HEK293T (cell line): Measurements from ENCODE around the gene HPS3.

Experiments
- BHLHE40 ChIP-seq: fragments of 450-650 bp; IDR thresholded peaks from 2 replicates; pipeline ENCODE4 v1.6.1; 2016; ENCODE audit warnings: mild to moderate bottlenecking, moderate library complexity, borderline replicate concordance
- CTBP1 ChIP-seq: fragments of 450-650 bp; IDR thresholded peaks from 2 replicates; pipeline ENCODE4 v1.6.1; 2016; ENCODE audit warnings: borderline replicate concordance
- ELF4 ChIP-seq: fragments of 450-650 bp; IDR thresholded peaks from 2 replicates; pipeline ENCODE4 v1.6.1; 2017; ENCODE audit warnings: antibody characterized with exemption
- FOXA1 ChIP-seq: fragments of 450-650 bp; IDR thresholded peaks from 2 replicates; pipeline ENCODE4 v1.6.1; 2016; ENCODE audit warnings: mild to moderate bottlenecking
- FOXK2 ChIP-seq: fragments of 450-650 bp; IDR thresholded peaks from 2 replicates; pipeline ENCODE4 v1.6.1; 2016; ENCODE audit warnings: mild to moderate bottlenecking
- FOXM1 ChIP-seq: fragments of 450-650 bp; IDR thresholded peaks from 2 replicates; pipeline ENCODE4 v1.6.1; 2017; ENCODE audit warnings: mild to moderate bottlenecking, borderline replicate concordance
- HDGF ChIP-seq: fragments of 450-650 bp; IDR thresholded peaks from 2 replicates; pipeline ENCODE4 v1.6.1; 2017; ENCODE audit warnings: antibody characterized with exemption, borderline replicate concordance
- NFRKB ChIP-seq: fragments of 450-650 bp; IDR thresholded peaks from 2 replicates; pipeline ENCODE4 v1.6.1; 2016; ENCODE audit warnings: mild to moderate bottlenecking, moderate library complexity
- SP1 ChIP-seq: fragments of 450-650 bp; IDR thresholded peaks from 2 replicates; pipeline ENCODE4 v1.6.1; 2017
- SUZ12 ChIP-seq: fragments of 450-650 bp; IDR thresholded peaks from 2 replicates; pipeline ENCODE4 v1.6.1; 2016; ENCODE audit warnings: mild to moderate bottlenecking
- TARDBP ChIP-seq: fragments of 450-650 bp; IDR thresholded peaks from 2 replicates; pipeline ENCODE4 v1.6.1; 2016
- TF ChIP-seq, protein P1 (sequence below): fragments of 450-650 bp; IDR thresholded peaks from 2 replicates; pipeline ENCODE4 v1.6.1; 2016

DNA sequence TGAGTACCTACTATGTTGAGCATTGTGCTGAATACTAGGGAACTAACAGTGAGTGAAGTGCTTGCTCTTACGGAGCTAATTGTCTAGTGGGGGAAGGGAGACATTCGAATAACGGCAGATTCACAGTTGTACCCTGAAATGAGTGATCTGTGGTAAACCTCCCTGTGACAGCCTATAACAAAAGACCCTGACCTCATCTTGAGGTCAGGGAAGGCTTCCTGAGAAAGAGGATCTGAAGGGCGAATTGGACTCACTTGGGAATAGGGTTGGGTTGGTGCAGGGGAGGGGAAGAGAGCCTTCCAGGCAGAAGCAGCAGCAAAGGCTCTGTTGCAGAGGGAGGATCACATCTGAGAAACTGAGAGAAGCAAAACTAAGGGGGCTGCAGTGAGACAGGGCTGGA lies 13.2 kb downstream of the HPS3 start:
- no peak for TF ChIP-seq FOXA1
- TF ChIP-seq BHLHE40, result no peak
- no peak for TF ChIP-seq HDGF
- TF ChIP-seq TARDBP, result no peak
- TF ChIP-seq FOXM1, result no peak
- TF ChIP-seq SUZ12, result no peak
- no peak for TF ChIP-seq NFRKB
- no peak for TF ChIP-seq SP1
- TF ChIP-seq ELF4, result no peak
- no peak for TF ChIP-seq FOXK2
- no peak for TF ChIP-seq CTBP1
- TF ChIP-seq, protein P1, sequence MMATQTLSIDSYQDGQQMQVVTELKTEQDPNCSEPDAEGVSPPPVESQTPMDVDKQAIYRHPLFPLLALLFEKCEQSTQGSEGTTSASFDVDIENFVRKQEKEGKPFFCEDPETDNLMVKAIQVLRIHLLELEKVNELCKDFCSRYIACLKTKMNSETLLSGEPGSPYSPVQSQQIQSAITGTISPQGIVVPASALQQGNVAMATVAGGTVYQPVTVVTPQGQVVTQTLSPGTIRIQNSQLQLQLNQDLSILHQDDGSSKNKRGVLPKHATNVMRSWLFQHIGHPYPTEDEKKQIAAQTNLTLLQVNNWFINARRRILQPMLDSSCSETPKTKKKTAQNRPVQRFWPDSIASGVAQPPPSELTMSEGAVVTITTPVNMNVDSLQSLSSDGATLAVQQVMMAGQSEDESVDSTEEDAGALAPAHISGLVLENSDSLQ, result no peak
